H1 (cell line): ENCODE measurements around the gene BRAP. TPM values are rescaled to one million over a fixed set of nuclear protein-coding genes. Genes with fewer than 3 reads are reported as not detected.
A peak's percentile ranks its signal among the peaks of the same experiment; 100 is the strongest.

Experiments
- CTCF ChIA-PET: fragments of 300-600 bp; sonication (Branson Sonifier 250); formaldehyde crosslinking; loops from one replicate; lab custom pipeline; 2021; ENCODE audit not compliant: partially characterized antibody; lab: Charles Lee
- POLR2A ChIA-PET: fragments of 300-600 bp; sonication (Branson Sonifier 250); formaldehyde crosslinking; loops from one replicate; lab custom pipeline; 2021; ENCODE audit warnings: inconsistent platforms; ENCODE audit not compliant: partially characterized antibody; lab: Charles Lee
- DNase-seq, 2 experiments: peaks; one replicate each; pipeline versions ENCODE4 v3.0.0 to v3.0.0-alpha.2; 2010 to 2022; ENCODE audit warnings: low spot score in 2 of 2, low read depth in 1 of 2, mixed read lengths in 1 of 2
- FAIRE-seq: peaks from 2 replicates; lab custom pipeline; 2011; peaks lifted over from hg19 to GRCh38; lab: Jason Lieb, UNC
- H2AFZ ChIP-seq: 2 replicates; pipeline ENCODE4 v1.8.1; 2012; ENCODE audit warnings: low read length, inconsistent platforms
- H2AK5ac ChIP-seq: 2 replicates; pipeline ENCODE4 v1.6.1; 2013; ENCODE audit warnings: low read depth, low read length
- H2BK120ac ChIP-seq: replicated peaks from 2 replicates; pipeline ENCODE3; 2013; ENCODE audit warnings: low read depth, low read length, inconsistent platforms
- H2BK12ac ChIP-seq: 2 replicates; pipeline ENCODE4 v1.6.1; 2013; ENCODE audit warnings: low read depth, low read length
- H2BK15ac ChIP-seq: 2 replicates; pipeline ENCODE4 v1.6.1; 2013; ENCODE audit warnings: low read length
- H2BK20ac ChIP-seq: 2 replicates; pipeline ENCODE4 v1.6.1; 2013; ENCODE audit warnings: low read length
- H2BK5ac ChIP-seq: 2 replicates; pipeline ENCODE4 v1.6.1; 2013; ENCODE audit warnings: low read depth, low read length
- H3K14ac ChIP-seq: 2 replicates; pipeline ENCODE4 v1.6.1; 2013; ENCODE audit warnings: inconsistent platforms; ENCODE audit not compliant: insufficient read length
- H3K18ac ChIP-seq: 2 replicates; pipeline ENCODE4 v1.6.1; 2013; ENCODE audit warnings: low read length; ENCODE audit errors: extremely low read depth
- H3K23ac ChIP-seq: 2 replicates; pipeline ENCODE4 v1.6.1; 2013; ENCODE audit warnings: inconsistent platforms; ENCODE audit not compliant: insufficient read length
- H3K23me2 ChIP-seq: 2 replicates; pipeline ENCODE4 v1.6.1; 2013; ENCODE audit warnings: low read depth, low read length
- H3K27ac ChIP-seq: 2 replicates; pipeline ENCODE4 v1.6.1; 2011; ENCODE audit warnings: low read depth, low read length, inconsistent platforms
- H3K27me3 ChIP-seq, 4 experiments: replicated peaks in 1 of 4; 1 replicate in 1 of 4; 2 replicates in 3 of 4; pipeline versions ENCODE4 v1.6.1 to v1.8.1; 2011 to 2013; ENCODE audit warnings: low read length in 3 of 4, mild to moderate bottlenecking in 3 of 4, inconsistent platforms in 2 of 4, mixed read lengths in 2 of 4, moderate library complexity in 1 of 4; ENCODE audit not compliant: control insufficient read depth in 3 of 4, insufficient read depth in 3 of 4; ENCODE audit errors: extremely low read depth in 1 of 4
- H3K36me3 ChIP-seq, 4 experiments: 2 replicates each; pipeline versions ENCODE4 v1.6.1 to v1.8.1; 2011 to 2013; ENCODE audit warnings: mild to moderate bottlenecking in 4 of 4, low read length in 3 of 4, moderate library complexity in 2 of 4, control low read depth in 1 of 4, inconsistent platforms in 1 of 4; ENCODE audit not compliant: insufficient read depth in 4 of 4, control insufficient read depth in 2 of 4
- H3K4ac ChIP-seq: replicated peaks from 2 replicates; pipeline ENCODE3; 2013; ENCODE audit warnings: low read length, low read depth, mixed read lengths, inconsistent platforms; ENCODE audit not compliant: insufficient read length
- H3K4me1 ChIP-seq, 4 experiments: replicated peaks in 1 of 4; 1 replicate in 1 of 4; 2 replicates in 3 of 4; pipeline versions ENCODE4 v1.6.1 to v1.8.1; 2011 to 2013; ENCODE audit warnings: low read length in 3 of 4, inconsistent platforms in 2 of 4, mixed read lengths in 1 of 4; ENCODE audit not compliant: insufficient read depth in 4 of 4, control insufficient read depth in 3 of 4
- H3K4me2 ChIP-seq, 2 experiments: 2 replicates each; pipeline versions ENCODE4 v1.6.1 to v1.8.1; 2011 to 2013; ENCODE audit warnings: low read depth in 2 of 2, low read length in 2 of 2, control low read depth in 1 of 2, inconsistent platforms in 1 of 2, mild to moderate bottlenecking in 1 of 2; ENCODE audit not compliant: insufficient read depth in 1 of 2
- H3K4me3 ChIP-seq, 4 experiments: fragments of 200-600, 300-600 bp in 1 of 4; sonication (generic), shearing (Covaris generic), sonication (Bioruptor Twin) in 1 of 4; 2 replicates each; pipeline versions ENCODE4 v1.5.1 to v1.8.1; 2011 to 2016; ENCODE audit warnings: low read length in 4 of 4, low read depth in 3 of 4, control low read depth in 2 of 4, inconsistent platforms in 2 of 4, mild to moderate bottlenecking in 2 of 4, mixed read lengths in 1 of 4, moderate library complexity in 1 of 4; ENCODE audit not compliant: insufficient read depth in 2 of 4; ENCODE audit errors: extremely low read depth in 1 of 4
- H3K56ac ChIP-seq: replicated peaks from 2 replicates; pipeline ENCODE3; 2013; ENCODE audit warnings: low read depth, mild to moderate bottlenecking, mixed read lengths, low read length, inconsistent platforms; ENCODE audit not compliant: insufficient read length
- H3K79me1 ChIP-seq: 2 replicates; pipeline ENCODE4 v1.6.1; 2013; ENCODE audit warnings: low read depth, low read length, control low read depth
- H3K79me2 ChIP-seq, 2 experiments: 2 replicates each; pipeline versions ENCODE4 v1.6.1 to v1.8.1; 2012 to 2013; ENCODE audit warnings: low read length in 2 of 2, mild to moderate bottlenecking in 2 of 2, inconsistent platforms in 1 of 2; ENCODE audit not compliant: insufficient read depth in 2 of 2, control insufficient read depth in 1 of 2
- H3K9ac ChIP-seq, 4 experiments: replicated peaks in 1 of 4; 1 replicate in 1 of 4; 2 replicates in 3 of 4; pipeline versions ENCODE4 v1.6.1 to v1.8.1; 2011 to 2013; ENCODE audit warnings: low read depth in 3 of 4, low read length in 3 of 4, control low read depth in 2 of 4, mild to moderate bottlenecking in 2 of 4, moderate library complexity in 2 of 4, inconsistent platforms in 1 of 4; ENCODE audit errors: extremely low read depth in 1 of 4
- H3K9me3 ChIP-seq, 2 experiments: 2 replicates each; pipeline versions ENCODE4 v1.6.1 to v1.8.1; 2012 to 2013; ENCODE audit warnings: mild to moderate bottlenecking in 2 of 2, moderate library complexity in 2 of 2, control low read depth in 1 of 2, inconsistent platforms in 1 of 2, low read depth in 1 of 2, low read length in 1 of 2, mixed read lengths in 1 of 2; ENCODE audit not compliant: insufficient read depth in 2 of 2
- H4K20me1 ChIP-seq, 2 experiments: replicated peaks in 1 of 2; 2 replicates each; pipeline versions ENCODE3 to v1.8.1; 2011 to 2013; ENCODE audit warnings: inconsistent platforms in 2 of 2, low read length in 2 of 2, mild to moderate bottlenecking in 1 of 2; ENCODE audit not compliant: insufficient read depth in 2 of 2, control insufficient read depth in 1 of 2
- H4K5ac ChIP-seq: 2 replicates; pipeline ENCODE4 v1.6.1; 2013; ENCODE audit warnings: low read length, low read depth, mixed read lengths, inconsistent platforms; ENCODE audit not compliant: insufficient read length
- H4K8ac ChIP-seq: 2 replicates; pipeline ENCODE4 v1.8.0; 2013; ENCODE audit warnings: mild to moderate bottlenecking, moderate library complexity, low read length, inconsistent platforms; ENCODE audit not compliant: insufficient read depth; ENCODE audit errors: extremely low read depth
- H4K91ac ChIP-seq: replicated peaks from 2 replicates; pipeline ENCODE3; 2013; ENCODE audit warnings: low read length, mixed read lengths, inconsistent platforms; ENCODE audit not compliant: insufficient read length
- CBX8 ChIP-seq: fragments of 300-800, 300-1000 bp; sonication (generic); IDR thresholded peaks from 2 replicates; pipeline ENCODE4 v1.7.1; 2016; ENCODE audit warnings: low read depth, low read length, borderline replicate concordance
- CTBP2 ChIP-seq: IDR thresholded peaks from 2 replicates; pipeline ENCODE4 v1.7.0; 2011; ENCODE audit warnings: borderline replicate concordance, mild to moderate bottlenecking, moderate library complexity, mixed read lengths, low read length; ENCODE audit not compliant: insufficient read depth, insufficient read length
- JUN ChIP-seq: IDR thresholded peaks from 2 replicates; pipeline ENCODE4 v1.6.1; 2011; ENCODE audit warnings: low read depth, mild to moderate bottlenecking, improper control_type of control experiment, low read length
- NANOG ChIP-seq: IDR thresholded peaks from 2 replicates; pipeline ENCODE4 v1.6.1; 2011; ENCODE audit warnings: low read length, low read depth, mild to moderate bottlenecking, inconsistent platforms; ENCODE audit not compliant: insufficient read depth, poor library complexity, severe bottlenecking
- RFX5 ChIP-seq: IDR thresholded peaks from 2 replicates; pipeline ENCODE4 v1.6.1; 2011; ENCODE audit warnings: low read depth, low read length, improper control_type of control experiment, borderline replicate concordance
- SUZ12 ChIP-seq: fragments of 200-600 bp; sonication (generic); IDR thresholded peaks from 2 replicates; pipeline ENCODE4 v1.6.1; 2012; ENCODE audit warnings: mild to moderate bottlenecking, inconsistent platforms, low read length, moderate library complexity, mixed read lengths
- TBP ChIP-seq: IDR thresholded peaks from 2 replicates; pipeline ENCODE4 v1.6.1; 2011; ENCODE audit warnings: low read depth, low read length, improper control_type of control experiment
- WGBS, 2 experiments: shearing (Covaris generic) in 1 of 2; methylation state at CpG; one replicate each; pipeline versions ENCODE4 v1.1.6 to v1.1.7; 2013 to 2015; ENCODE audit warnings: low lambda C conversion rate in 2 of 2, mixed read lengths in 2 of 2, inconsistent platforms in 1 of 2, low coverage in 1 of 2, missing lambda C conversion rate in 1 of 2; ENCODE audit not compliant: insufficient replicate concordance in 2 of 2, insufficient coverage in 1 of 2, insufficient read length in 1 of 2; ENCODE audit errors: extremely low coverage in 1 of 2, missing lambda C conversion rate in 1 of 2; 5-methylcytosine and 5-hydroxymethylcytosine counted together
- polyA plus RNA-seq, 7 experiments: library from polyadenylated mRNA; depleted of rRNA in 3 of 7; stranded (reverse) in 5 of 7; unstranded in 2 of 7; fragments of >200 nt in 5 of 7; fragments of 200-250 nt in 2 of 7; gene quantifications; 1 replicate in 5 of 7; 2 replicates in 1 of 7; 4 replicates in 1 of 7; pipeline versions ENCODE4 v1.2.1 to v1.2.3, GENCODE V29; 2011 to 2013; ENCODE audit warnings: missing spikeins in 2 of 7, mixed read lengths in 2 of 7
- total RNA-seq: library from RNA; stranded (reverse); fragmentation: NEBNext Ultra II Directional; extraction: Animal tissue kit (Norgen Biotek cat#: 25700); gene quantifications from 2 replicates; pipeline ENCODE4 v1.2.1, GENCODE V29; 2021

The BRAP gene
- total and polyA plus RNA-seq, 2 of the 8 experiments (the other 6 are each of a cell fraction or from before 2014, with no cell fraction given), result 12.8 to 22.2 TPM

- H3K27me3 ChIP-seq, result no peaks in the 10 kb centered on the region
- 0 out of 2 replicates have a peak overlapping the region, but pooled peaks have one; percentile 87 for H3K18ac ChIP-seq
- H3K56ac ChIP-seq, result no peak overlapping the region
- peaks cover 0 to 13% of the 10 kb centered on the region in 2 experiments for H4K20me1 ChIP-seq
- 0 out of 2 replicates have a peak overlapping the region, but pooled peaks have one; percentile 99 for H3K27ac ChIP-seq
- H2BK15ac ChIP-seq, result no peak overlapping the region
- WGBS, 2 experiments, result 25% methylated on average over 5 of the region's 5 CpGs; no CpG with 5 or more reads in 1 of the 2 experiments
- no peak overlapping the region for H2BK12ac ChIP-seq
- H3K4me3 ChIP-seq, result peak overlapping the region; percentile 77 to 94 (median 90)
- no peak overlapping the region for H4K91ac ChIP-seq
- H2AFZ ChIP-seq, result no peak overlapping the region
- H2BK20ac ChIP-seq, result no peak overlapping the region
- no peak overlapping the region for H2AK5ac ChIP-seq
- no peak for DNase-seq
- H3K23ac ChIP-seq, result no peak overlapping the region
- no peak overlapping the region for H3K14ac ChIP-seq
- H2BK120ac ChIP-seq, result no peak overlapping the region
- no peaks in the 10 kb centered on the region for H3K79me1 ChIP-seq
- peak overlapping the region; percentile 91 for H4K5ac ChIP-seq
- peaks cover 4 to 32% of the 10 kb centered on the region in 2 experiments for H3K79me2 ChIP-seq
- H3K4me1 ChIP-seq, result peaks cover 0 to 6% (median 1%) of the 10 kb centered on the region in 4 experiments; a peak in 4 of 7 replicates
- peaks cover 15% of the 10 kb centered on the region for H3K23me2 ChIP-seq
- peak overlapping the region; percentile 97 for H2BK5ac ChIP-seq
- FAIRE-seq, result no peak
- no peaks in the 10 kb centered on the region for H3K36me3 ChIP-seq
- no peak overlapping the region for H3K4ac ChIP-seq
- H4K8ac ChIP-seq, result no peak overlapping the region
- peak overlapping the region in 3 of 4 experiments; percentile 60 to 97 (median 91); a peak in 5 of 7 replicates for H3K9ac ChIP-seq
- H3K9me3 ChIP-seq, result no peaks in the 10 kb centered on the region
- no peak for TF ChIP-seq SUZ12
- TF ChIP-seq JUN, result no peak
- TF ChIP-seq RFX5, result no peak
- TF ChIP-seq NANOG, result no peak
- TF ChIP-seq CTBP2, result no peak
- TF ChIP-seq CBX8, result no peak
- TF ChIP-seq TBP, result no peak
- TF ChIP-seq, all 59 proteins: peak for 0
- CTCF ChIA-PET, result no interaction called here
- peak overlapping the region; percentile 87 to 91 for H3K4me2 ChIP-seq
- POLR2A ChIA-PET, result interaction anchor here (1.0 to 1.2 kb wide), 2 partner anchors 9 to 41 kb away, joined by 3 read pairs; no protein-coding TSS in a partner anchor
Observed at GRCh38 chr12:111600205-111600642, 85.5 kb downstream of the BRAP start.
